Stimulated activated CD4-positive, alpha-beta T cell treated with anti-CD3 and anti-CD28 coated beads, Interleukin-1b, Interleukin-23, amount 100 ng/mL, for 1 hour (primary cell): ENCODE measurements around the gene ST6GALNAC2.

Experiments
- DNase-seq, 2 donors: peaks; one replicate each; pipeline ENCODE4 v3.0.0-alpha.2; 2020; ENCODE audit warnings: low read depth in 2 of 2

Gene ST6GALNAC2

DNA sequence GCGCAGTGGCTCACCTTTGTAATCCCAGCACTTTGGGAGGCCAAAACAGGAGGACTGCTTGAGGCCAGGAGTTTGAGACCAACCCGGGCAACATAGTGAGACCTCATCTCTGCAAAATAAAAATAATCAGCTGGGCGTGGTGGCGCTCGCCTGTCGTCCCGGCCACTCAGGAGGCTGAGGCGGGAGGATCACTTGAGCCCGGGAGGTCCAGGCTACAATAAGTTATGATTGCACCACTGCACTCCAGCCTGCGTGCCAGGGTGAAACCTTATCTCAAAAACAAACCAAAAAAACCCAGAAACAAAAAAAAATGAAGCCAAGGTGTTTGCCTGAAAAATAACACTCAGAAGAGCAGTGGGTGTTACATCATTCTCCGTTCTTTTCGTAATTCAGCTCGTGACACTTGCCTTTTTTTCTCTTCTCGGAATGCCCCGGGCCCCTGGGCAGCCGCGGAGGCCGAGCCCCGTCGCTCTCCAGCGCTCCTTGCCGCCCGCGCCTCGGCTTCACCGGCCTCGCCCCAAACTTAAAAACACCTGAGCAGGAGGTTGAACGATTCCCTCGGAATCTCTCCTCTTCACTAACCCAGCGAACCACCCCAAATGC, 28.8 kb downstream of the ST6GALNAC2 start:
- no peak for DNase-seq

GRCh38 chr17:76554131-76554530, 31.5 kb downstream of the ST6GALNAC2 start:
- no peak for DNase-seq

DNA sequence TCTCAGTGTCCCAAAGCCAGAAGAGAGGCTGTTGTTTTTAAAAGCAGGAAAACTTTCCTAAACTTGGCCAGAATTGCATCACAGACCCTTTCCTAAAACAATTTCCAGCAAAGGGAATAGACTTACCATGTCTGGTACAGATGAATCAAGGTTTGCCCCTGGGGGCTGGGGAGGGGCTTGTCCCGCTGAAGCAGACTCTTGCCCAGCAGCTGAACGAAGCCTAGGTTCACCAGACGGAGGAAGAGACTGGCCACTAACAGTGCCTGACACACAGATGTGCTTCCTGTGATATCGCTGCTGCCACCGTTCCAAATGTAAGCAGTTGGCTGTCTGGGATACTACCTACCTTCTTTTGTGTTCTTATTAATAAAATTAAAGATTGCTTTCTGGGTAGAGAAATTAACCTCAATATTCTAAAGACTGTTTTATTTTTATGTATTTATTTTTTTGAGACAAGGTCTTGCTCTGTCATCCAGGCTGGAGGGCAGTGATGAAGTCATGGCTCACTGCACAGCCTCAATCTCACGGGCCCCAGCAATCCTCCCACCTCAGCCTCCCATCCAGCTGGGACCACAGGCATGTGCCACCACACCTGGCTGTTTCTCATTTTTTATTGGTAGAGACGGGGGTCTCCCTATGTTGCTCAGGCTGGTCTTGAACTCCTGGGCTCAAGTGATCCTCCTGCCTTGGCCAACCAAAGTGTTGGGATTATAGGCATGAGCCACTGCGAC, 32.3 kb downstream of the ST6GALNAC2 start:
- DNase-seq: no peak

DNA sequence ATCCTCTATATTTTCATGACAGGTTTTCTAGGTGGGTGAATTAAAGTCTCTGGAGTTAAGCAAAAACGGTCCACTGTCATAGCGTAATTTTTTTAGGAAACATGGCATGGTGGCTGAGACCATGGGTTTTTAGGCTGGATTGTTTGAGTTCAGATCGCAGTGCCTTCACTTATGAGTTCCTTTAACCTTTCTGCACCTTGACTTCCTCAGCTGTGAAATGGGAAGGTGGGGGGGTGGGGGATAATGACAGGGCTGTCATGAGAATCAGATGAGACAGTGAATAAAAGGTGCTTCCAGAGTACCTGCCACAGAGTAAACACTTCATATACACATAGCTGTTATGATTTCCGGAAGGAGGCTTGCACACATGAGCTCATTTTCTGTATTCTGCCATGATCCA, 34.0 kb downstream of the ST6GALNAC2 start:
- DNase-seq: no peak

GRCh38 chr17:76550712-76551615, 34.7 kb downstream of the ST6GALNAC2 start:
- DNase-seq: no peak

DNA sequence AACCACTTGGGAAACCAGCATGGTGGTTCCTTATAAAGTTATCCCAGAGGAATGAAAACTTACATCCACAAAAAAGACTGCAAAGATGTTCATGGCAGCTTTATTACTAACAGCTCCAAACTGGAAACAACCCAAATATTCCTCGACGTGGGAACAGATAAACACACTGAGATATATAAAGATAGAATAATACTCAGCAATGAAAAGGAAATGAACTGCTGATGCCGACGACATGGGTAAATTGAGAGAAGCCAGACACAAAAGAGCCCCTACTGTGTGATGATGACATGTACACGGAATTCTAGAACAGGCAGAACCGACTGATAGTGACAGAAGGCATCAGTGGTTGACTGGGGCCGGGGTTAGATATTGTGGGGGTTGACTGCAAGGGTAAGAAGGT, 36.1 kb downstream of the ST6GALNAC2 start:
- no peak for DNase-seq

DNA sequence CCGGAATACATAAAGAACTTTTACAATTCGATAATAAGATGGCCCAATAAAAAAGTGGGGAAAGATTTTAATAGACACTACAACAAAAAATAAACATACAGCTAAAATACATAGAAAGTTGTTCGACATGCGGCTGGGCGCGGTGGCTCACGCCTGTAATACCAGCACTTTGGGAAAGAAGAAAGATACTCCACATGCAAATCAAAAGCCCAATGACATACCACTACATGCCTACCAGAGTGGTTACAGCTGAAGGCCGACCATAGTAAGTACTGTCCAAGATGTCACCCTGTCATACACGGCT, 36.5 kb downstream of the ST6GALNAC2 start:
- no peak for DNase-seq

DNA sequence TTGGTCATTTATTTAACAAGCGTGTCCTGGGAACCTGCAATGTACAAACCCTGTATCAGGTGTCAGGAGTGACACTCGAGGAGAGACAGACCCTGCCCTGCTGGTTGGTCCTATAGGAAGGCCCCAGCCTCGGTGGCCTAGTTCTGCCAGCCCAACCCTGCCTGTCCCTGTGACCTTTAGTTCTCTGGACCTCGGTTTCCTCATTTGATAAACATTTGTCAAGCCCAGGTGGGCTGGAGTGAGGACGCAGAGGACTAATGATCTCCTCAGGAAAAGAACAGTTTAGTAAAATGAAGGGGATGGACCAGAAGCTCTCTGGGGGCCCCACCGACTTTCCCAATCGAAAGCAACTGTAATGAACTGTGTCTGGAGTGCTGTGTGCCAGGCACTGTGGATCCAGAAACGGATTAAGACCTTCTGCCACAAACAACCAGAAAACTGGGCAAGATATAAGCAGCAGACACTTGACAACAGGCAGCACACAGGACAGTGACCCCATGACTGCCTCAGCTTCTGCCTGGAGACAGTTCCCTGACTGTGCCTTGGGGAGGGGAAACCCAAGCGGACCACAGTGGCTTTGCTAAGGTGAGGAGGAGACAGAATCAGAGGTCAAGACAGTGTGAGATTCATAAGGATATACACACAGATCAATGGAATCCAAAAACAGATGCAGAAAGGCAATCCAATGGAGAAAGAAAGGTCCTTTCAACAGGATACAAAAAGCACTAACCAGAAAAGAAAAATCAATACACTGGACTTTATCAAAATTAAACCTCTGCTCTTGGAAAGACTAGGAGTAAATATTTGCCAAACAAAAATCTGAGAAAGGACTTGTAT, 37.1 kb downstream of the ST6GALNAC2 start:
- DNase-seq: no peak

DNA sequence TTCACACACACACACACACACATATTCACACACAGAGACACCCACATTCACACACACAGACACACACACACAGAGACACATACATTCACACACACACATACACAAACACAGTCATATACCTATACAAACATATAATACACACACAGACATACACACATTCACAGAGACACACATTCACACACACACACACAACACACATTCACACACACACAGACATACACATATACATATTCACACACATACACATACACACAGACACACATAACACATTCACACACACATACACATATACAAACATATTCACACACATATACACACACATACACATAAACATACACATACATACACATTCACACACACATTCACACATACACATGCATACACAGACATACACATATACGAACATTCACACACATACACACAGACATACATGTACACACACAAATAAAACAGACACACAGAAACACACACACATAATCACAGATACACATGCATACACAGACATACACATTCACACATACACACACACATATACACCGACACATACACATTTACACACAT, 37.9 kb downstream of the ST6GALNAC2 start:
- DNase-seq: no peak

- DNase-seq: peak; percentile 24 to 33
Measured at GRCh38 chr17:76547183-76547641, 38.4 kb downstream of the ST6GALNAC2 start.

- no peak for DNase-seq
Measured at GRCh38 chr17:76546556-76547182, 39.0 kb downstream of the ST6GALNAC2 start.

GRCh38 chr17:76545918-76546555, 39.6 kb downstream of the ST6GALNAC2 start:
- DNase-seq: no peak

DNA sequence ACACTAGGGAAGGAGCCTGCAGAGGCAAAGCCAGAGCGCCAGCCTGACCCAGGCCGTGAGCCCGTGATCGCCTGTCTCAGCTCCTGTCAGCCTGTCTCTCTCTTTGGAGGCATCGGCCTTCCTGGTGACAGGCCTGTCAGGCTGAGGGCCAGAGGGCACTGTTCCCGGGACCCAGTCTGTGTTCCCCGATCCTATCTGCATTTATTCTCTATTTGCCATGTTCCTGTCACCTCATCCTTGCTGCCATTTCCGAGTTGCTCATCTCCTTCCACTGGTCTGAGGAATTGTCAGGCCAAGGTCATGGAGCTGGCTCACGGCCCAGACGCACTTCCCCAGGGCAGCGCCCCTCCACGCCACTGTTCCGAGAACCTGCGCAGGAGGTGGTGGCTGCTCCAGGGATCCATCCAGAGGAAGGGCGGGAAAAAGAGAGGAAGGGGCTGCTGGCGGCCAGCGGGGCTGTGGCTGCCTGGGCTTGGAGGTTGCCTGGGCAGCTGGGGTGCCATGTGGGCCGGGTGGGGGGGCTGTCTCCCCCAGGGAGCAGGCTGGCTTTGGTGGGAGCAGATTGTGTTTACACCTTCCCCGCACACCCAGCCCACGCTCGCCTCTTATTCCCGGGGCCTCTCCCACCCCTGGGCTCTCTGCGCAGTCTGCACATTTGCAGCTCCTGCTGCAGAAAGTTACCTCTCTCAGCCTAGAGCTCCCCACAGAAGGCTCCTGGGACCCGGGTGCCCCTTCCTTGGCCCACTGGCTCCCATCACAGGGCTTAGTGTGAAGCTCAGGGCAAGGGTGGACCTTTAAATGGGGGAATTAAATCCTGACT, 40.9 kb downstream of the ST6GALNAC2 start:
- no peak for DNase-seq

DNA sequence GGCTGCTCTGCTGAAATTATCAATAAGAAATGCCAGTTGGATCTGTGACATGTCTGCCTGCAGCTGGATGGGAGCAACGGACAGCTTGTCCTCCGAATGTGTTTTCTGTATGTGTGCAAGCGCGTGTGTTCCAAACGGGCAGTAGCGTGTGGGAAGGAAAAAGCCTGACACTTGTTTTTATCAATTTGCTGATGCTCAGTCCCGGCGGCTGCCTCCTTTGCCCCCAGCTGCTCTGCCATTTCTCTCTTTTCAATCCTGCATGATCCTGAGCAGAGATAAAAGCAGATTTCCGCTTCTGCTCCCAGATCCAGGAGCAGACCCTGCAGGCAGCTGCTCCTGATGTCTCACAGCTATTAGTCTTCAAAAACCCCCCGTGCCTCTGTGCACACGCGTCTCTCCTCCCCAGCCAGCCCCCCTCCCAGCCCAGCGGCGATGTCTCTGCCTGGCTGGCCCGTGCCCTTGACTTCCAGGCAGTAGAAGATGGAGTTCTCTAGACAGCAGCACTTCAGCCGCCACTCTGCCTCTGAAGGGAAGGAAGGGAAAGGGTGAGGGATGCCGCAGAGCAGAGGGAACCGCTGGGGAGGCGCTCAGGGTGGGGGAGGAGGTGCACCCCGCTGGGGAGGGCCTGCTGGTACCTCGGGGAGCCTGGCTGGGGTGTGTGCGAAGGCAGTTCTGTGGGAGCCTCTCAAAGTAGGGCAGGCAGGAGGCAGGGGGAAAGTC, 41.7 kb downstream of the ST6GALNAC2 start:
- DNase-seq: no peak

DNA sequence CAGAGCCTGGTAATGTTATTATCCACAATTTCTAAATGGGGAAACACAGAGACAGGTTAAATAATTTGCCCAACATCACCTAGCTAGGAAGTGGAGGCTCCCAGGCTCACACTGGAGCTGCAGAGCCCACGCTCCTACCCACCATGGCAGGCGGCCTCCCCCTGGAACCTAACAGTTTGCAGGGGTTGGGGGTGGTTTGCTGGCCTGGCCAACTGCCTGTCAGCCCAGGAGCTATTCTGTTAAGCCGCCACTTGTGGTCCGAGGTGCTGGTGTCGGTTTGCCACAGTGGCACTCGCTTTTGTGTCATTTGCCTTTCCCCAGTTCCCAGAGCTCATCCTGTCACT, 42.2 kb downstream of the ST6GALNAC2 start:
- no peak for DNase-seq

DNA sequence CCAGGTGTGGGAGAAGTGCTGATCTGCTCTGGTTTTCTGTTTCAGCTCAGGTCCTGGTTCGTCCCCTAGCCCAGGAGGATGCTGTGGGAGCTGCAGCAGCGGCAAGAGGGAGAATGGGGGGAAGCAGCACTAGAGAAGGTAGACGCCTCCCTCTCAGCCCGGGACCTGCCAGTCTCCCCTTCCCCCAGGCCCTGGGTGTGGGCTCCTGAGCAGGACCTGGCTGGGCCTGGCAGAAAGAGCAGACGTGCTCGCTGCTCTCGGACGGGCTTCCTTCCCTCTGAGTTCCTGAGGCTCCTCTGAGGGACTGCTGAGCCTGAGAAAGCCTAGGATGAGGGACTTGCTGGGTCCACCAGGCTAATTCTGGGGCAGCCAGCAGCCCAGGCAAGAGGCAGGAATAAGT, 42.7 kb downstream of the ST6GALNAC2 start:
- DNase-seq: no peak

DNA sequence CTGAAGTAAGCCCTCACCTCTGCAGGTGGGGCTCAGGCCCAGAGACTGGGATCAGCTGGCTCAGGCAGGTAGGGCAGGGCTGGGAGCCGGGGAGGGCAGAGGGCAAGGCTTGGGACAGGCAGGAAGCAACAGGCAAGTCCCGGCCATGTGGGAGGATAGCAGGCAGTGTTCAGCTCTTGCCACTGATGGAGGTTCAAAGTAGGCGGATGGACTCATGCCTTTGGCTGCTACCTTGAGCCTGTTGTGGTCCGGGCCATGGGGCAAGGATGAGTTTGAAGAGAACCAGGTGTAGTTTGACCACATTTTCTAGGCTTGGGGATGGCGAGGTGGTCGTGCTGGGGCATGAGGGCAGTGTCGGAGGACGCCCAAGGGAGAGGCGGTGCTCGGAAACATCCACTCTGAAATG, 43.1 kb downstream of the ST6GALNAC2 start:
- DNase-seq: no peak

DNA sequence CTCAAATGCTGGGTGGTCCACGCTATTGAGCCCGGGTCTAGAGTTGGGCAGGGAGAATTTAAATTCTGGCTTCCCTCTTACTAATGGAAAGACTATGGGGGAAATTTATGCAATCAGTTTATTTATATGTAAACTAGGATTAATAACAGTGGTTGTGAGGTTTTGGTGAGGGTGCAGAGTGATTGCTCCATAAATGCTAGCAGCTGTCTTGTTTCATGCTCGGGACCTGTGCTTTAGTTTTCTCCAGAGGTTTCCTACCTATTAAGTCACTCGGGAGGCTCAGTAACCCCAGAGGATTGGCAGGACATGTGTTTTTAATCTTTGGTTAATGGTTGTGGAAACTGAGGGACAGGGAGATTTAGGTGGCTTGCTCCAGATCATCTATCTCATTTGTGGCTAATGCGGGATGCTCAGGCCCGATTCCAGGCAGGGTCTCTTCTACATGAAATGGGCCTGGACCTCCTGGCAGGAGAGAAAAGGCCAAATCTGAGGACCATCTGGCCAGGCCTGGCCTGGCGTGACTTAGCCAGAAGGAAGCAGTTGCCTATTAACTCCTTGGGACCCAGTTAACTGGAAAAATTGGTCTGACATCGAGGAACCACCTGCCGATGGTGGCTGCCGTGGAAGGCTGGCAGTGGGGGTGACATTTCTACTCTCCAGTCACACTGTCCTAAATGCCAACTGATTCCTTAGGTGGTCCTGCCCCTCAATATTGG, 43.8 kb downstream of the ST6GALNAC2 start:
- DNase-seq: no peak
